A673 (cell line): Measurements from ENCODE around the gene LPIN2. TPM values are rescaled to one million over a fixed set of nuclear protein-coding genes. Genes with fewer than 3 reads are reported as not detected.

Source experiments
- BruUV-seq: library from RNA; stranded (reverse); fragments of 400-500 nt; replicated peaks from 2 replicates; lab custom pipeline; 2021; lab: Mats Ljungman, UMichigan
- CTCF ChIA-PET: fragments of 300-600 bp; sonication (Branson Sonifier 250); formaldehyde crosslinking; loops from one replicate; lab custom pipeline; 2022; ENCODE audit warnings: antibody characterized with exemption; lab: Charles Lee
- POLR2A ChIA-PET: fragments of 300-600 bp; sonication (Branson Sonifier 250); formaldehyde crosslinking; loops from one replicate; lab custom pipeline; 2022; ENCODE audit warnings: antibody characterized with exemption; ENCODE audit not compliant: low non-redundant PET; lab: Charles Lee
- DNase-seq: peaks from one replicate; pipeline ENCODE4 v3.0.0-alpha.2; 2015; ENCODE audit warnings: low spot score
- H3K27ac ChIP-seq: fragments of 200-600 bp; sonication (generic); 2 replicates; pipeline ENCODE4 v1.5.1; 2016; ENCODE audit warnings: mixed run types, low read depth, mild to moderate bottlenecking, mixed read lengths, antibody characterized with exemption, low read length; ENCODE audit not compliant: poor library complexity, severe bottlenecking
- H3K27me3 ChIP-seq: fragments of 200-600 bp; sonication (generic); replicated peaks from 2 replicates; pipeline ENCODE4 v1.6.1; 2017; ENCODE audit warnings: mixed run types, low read depth, mild to moderate bottlenecking, mixed read lengths, antibody characterized with exemption, low read length; ENCODE audit not compliant: insufficient read depth, poor library complexity
- H3K36me3 ChIP-seq: fragments of 200-600 bp; sonication (generic); 2 replicates; pipeline ENCODE4 v1.6.1; 2016; ENCODE audit warnings: mixed run types, mild to moderate bottlenecking, mixed read lengths, antibody characterized with exemption, low read length; ENCODE audit not compliant: insufficient read depth, poor library complexity, severe bottlenecking
- H3K4me1 ChIP-seq: fragments of 200-600 bp; sonication (generic); 2 replicates; pipeline ENCODE4 v1.6.1; 2017; ENCODE audit warnings: mixed run types, mild to moderate bottlenecking, mixed read lengths, antibody characterized with exemption, low read length; ENCODE audit not compliant: insufficient read depth, poor library complexity, severe bottlenecking
- H3K4me3 ChIP-seq: fragments of 200-600 bp; sonication (generic); 2 replicates; pipeline ENCODE4 v1.5.1; 2016; ENCODE audit warnings: low read depth, mixed run types, mild to moderate bottlenecking, mixed read lengths, low read length; ENCODE audit not compliant: poor library complexity, severe bottlenecking
- H3K9me3 ChIP-seq: fragments of 200-600 bp; sonication (generic); 2 replicates; pipeline ENCODE4 v1.6.1; 2016; ENCODE audit warnings: mixed run types, low read depth, mild to moderate bottlenecking, mixed read lengths, antibody characterized with exemption, low read length; ENCODE audit not compliant: poor library complexity, severe bottlenecking
- CTCF ChIP-seq: fragments of 300-800, 200-600 bp; sonication (generic); conservative IDR thresholded peaks from 2 replicates; pipeline ENCODE4 v1.5.1; 2017; ENCODE audit warnings: low read depth, mild to moderate bottlenecking, antibody characterized with exemption, low read length, moderate library complexity, mixed read lengths
- EZH2 ChIP-seq: fragments of 200-600 bp; sonication (generic); IDR thresholded peaks from 2 replicates; pipeline ENCODE4 v1.6.1; 2017; ENCODE audit warnings: borderline replicate concordance, low read depth, mild to moderate bottlenecking, mixed read lengths, antibody characterized with exemption, low read length; ENCODE audit not compliant: poor library complexity, severe bottlenecking
- intact Hi-C: fragments of 100-400 bp; cut with micrococcal nuclease; formaldehyde crosslinking; loops from one replicate; pipeline ENCODE4 v1.10.0; 2022; ENCODE audit not compliant: unreplicated experiment
- total RNA-seq: library from RNA; stranded (reverse); gene quantifications from 2 replicates; pipeline ENCODE4 v1.2.3, GENCODE V29; 2021

LPIN2 gene
- total RNA-seq, 1 experiment from 2014 or later: 22.5 TPM

DNA sequence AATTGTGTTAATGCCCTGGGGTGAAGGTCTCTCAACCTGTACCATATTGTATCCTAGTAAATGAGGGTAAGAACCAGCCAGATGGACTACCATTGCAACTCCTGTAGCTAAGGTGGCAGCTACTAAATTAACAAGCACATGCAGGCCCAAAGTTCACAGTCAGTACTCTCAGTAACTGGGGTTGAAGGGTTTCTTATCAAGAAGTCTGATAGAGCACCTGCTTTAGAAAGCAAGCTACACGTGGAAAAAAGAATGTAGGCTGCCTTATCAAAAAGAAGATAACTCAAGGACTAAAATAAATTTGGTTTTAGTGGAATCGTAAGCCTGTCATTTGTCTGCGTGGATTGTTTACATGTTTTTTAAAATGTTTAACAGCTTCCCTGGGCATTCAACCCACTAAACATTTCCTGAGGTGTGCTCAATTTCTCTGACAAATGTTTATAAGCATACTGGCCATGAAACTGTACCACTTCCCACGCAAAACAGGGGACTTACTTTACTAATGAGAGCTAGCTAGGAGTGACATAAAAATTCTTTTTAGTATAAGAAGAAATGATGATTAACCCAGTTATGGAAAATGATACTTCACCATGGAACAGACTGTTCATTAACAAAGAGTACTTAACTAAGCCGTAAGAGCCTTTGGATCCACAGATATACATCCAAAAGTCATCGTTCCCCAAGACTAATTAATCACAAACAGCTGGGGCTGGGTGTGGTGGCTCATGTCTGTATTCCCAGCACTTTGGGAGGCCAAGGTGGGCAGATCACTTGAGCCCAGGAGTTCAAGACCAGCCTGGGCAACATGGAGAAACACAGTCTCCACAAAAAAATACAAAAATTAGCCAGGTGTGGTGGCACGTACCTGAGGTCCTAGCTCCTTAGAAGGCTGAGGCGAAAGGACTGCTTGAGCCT is 36.5 kb downstream of the LPIN2 start:
- no peak overlapping the region for H3K27ac ChIP-seq
- BruUV-seq: no TSS peak
- ChIA-PET POLR2A (no interaction called here), CTCF (interaction anchor here (0.6 kb wide), 1 partner anchor 29 kb away, joined by 7 read pairs; no protein-coding TSS in a partner anchor)
- H3K4me1 ChIP-seq: peaks cover 38% of the 10 kb centered on the region
- no peak for TF ChIP-seq CTCF
- TF ChIP-seq EZH2: no peak
- DNase-seq: no peak
- H3K27me3 ChIP-seq: no peaks in the 10 kb centered on the region
- intact Hi-C loops: no loop called here
- H3K4me3 ChIP-seq: no peak overlapping the region
- no peaks in the 10 kb centered on the region for H3K9me3 ChIP-seq
- H3K36me3 ChIP-seq: no peaks in the 10 kb centered on the region

DNA sequence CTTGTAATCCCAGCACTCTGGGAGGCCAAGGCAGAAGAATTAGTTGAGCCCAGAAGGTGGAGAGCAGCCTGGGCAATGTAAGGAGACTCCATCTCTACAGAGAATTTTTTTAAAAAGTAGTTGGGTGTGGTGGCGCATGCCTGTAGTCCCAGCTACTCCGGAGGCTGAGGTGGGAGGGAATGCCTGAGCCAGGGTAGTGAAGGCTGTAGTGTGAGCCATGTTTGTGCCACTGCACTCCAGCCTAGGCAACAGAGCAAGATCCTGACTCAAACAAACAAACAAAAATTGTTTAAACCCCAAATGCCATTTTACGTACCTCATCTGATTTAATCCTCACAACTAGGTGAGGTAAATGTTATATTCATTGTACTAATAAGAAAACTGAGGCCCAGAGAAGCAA is 38.2 kb downstream of the LPIN2 start:
- intact Hi-C loops: no loop called here
- H3K27me3 ChIP-seq: no peaks in the 10 kb centered on the region
- no peak for DNase-seq
- ChIA-PET CTCF (no interaction called here), POLR2A (no interaction called here)
- no TSS peak for BruUV-seq
- H3K27ac ChIP-seq: no peak overlapping the region
- no peaks in the 10 kb centered on the region for H3K9me3 ChIP-seq
- no peaks in the 10 kb centered on the region for H3K36me3 ChIP-seq
- H3K4me1 ChIP-seq: peaks cover 35% of the 10 kb centered on the region
- no peak overlapping the region for H3K4me3 ChIP-seq
- TF ChIP-seq EZH2 (no peak), CTCF (no peak)

GRCh38 chr18:2971741-2972552 is 41.0 kb downstream of the LPIN2 start:
- H3K9me3 ChIP-seq: no peaks in the 10 kb centered on the region
- no peaks in the 10 kb centered on the region for H3K36me3 ChIP-seq
- H3K4me3 ChIP-seq: no peak overlapping the region
- TF ChIP-seq EZH2 (no peak), CTCF (no peak)
- no peak for DNase-seq
- no peaks in the 10 kb centered on the region for H3K27me3 ChIP-seq
- H3K4me1 ChIP-seq: peaks cover 37% of the 10 kb centered on the region
- BruUV-seq: no TSS peak
- ChIA-PET POLR2A (no interaction called here), CTCF (no interaction called here)
- intact Hi-C loops: no loop called here
- no peak overlapping the region for H3K27ac ChIP-seq
